Astrocyte of the spinal cord (primary cell): ENCODE data around the gene MATR3.

ENCODE experiments used
- DNase-seq: peaks from one replicate; pipeline ENCODE4 v3.0.0; 2011; ENCODE audit warnings: low read depth, low spot score
- H3K4me3 ChIP-seq: 2 replicates; pipeline ENCODE4 v1.5.1; 2011; ENCODE audit warnings: low read depth, mild to moderate bottlenecking, low read length, moderate library complexity
- CTCF ChIP-seq: IDR thresholded peaks from 2 replicates; pipeline ENCODE4 v1.5.1; 2012; ENCODE audit warnings: low read depth, mild to moderate bottlenecking, low read length, inconsistent platforms
- in situ Hi-C: cut with HindIII; loops from 2 replicates; pipeline ENCODE4 v1.10.0; 2017; ENCODE audit warnings: low sequenced_read_pairs

MATR3 gene

GRCh38 chr5:139296862-139297326, 3.4 kb downstream of the MATR3 start:
- in situ Hi-C loops: no loop called here
- no peak for TF ChIP-seq CTCF
- H3K4me3 ChIP-seq: no peak overlapping the region
- DNase-seq: no peak

- H3K4me3 ChIP-seq: no peak overlapping the region
- in situ Hi-C loops: no loop called here
- TF ChIP-seq CTCF: no peak
- DNase-seq: no peak
Observed at GRCh38 chr5:139297439-139298133, 4.0 kb downstream of the MATR3 start.

GRCh38 chr5:139298242-139298641, 4.7 kb downstream of the MATR3 start:
- no peak for DNase-seq
- H3K4me3 ChIP-seq: no peak overlapping the region
- in situ Hi-C loops: no loop called here
- TF ChIP-seq CTCF: no peak

GRCh38 chr5:139299486-139299885, 5.9 kb downstream of the MATR3 start:
- in situ Hi-C loops: no loop called here
- no peak overlapping the region for H3K4me3 ChIP-seq
- TF ChIP-seq CTCF: no peak
- no peak for DNase-seq

- DNase-seq: no peak
- in situ Hi-C loops: no loop called here
- no peak overlapping the region for H3K4me3 ChIP-seq
- TF ChIP-seq CTCF: no peak
Observed at GRCh38 chr5:139301808-139302499, 8.4 kb downstream of the MATR3 start.

GRCh38 chr5:139304391-139305324, 11.1 kb downstream of the MATR3 start:
- in situ Hi-C loops: no loop called here
- DNase-seq: no peak
- H3K4me3 ChIP-seq: no peak overlapping the region
- no peak for TF ChIP-seq CTCF
